ENCODE data around the gene ACAT2.
"Not testable (repeated sequence)": the region's sequence is repeated elsewhere in the genome, so short reads cannot be mapped to it uniquely, and the experiment has no call there.

The ACAT2 gene

GRCh38 chr6:159777240-159777904 lies 15.5 kb downstream of the ACAT2 start:
- DNase-seq: no peak

GRCh38 chr6:159778131-159778530 lies 16.3 kb downstream of the ACAT2 start:
- DNase-seq: no peak

GRCh38 chr6:159778542-159779103 lies 16.8 kb downstream of the ACAT2 start:
- no peak for DNase-seq

GRCh38 chr6:159788276-159788675 lies 26.4 kb downstream of the ACAT2 start:
- no peak for DNase-seq

- peak; percentile 18 for DNase-seq
Observed at GRCh38 chr6:159788753-159789376, 27.0 kb downstream of the ACAT2 start.

- DNase-seq: peak; percentile 100
Observed at GRCh38 chr6:159789377-159790148, 27.7 kb downstream of the ACAT2 start, which contains the start of gene TCP1. TSS of gene TCP1 (minus strand) at chr6:159789602. CDS start at chr6:159789468, 134 bp downstream.

GRCh38 chr6:159790149-159790955 lies 28.5 kb downstream of the ACAT2 start, which contains the start of gene MRPL18:
TSS of gene MRPL18 (plus strand) at chr6:159790467. CDS start at chr6:159790588, 121 bp downstream.
- peak; percentile 93 for DNase-seq

GRCh38 chr6:159790956-159791598 lies 29.2 kb downstream of the ACAT2 start:
- DNase-seq: peak; percentile 4

GRCh38 chr6:159794976-159795375 lies 33.1 kb downstream of the ACAT2 start:
- not testable (repeated sequence) for DNase-seq

GRCh38 chr6:159797554-159797953 lies 35.7 kb downstream of the ACAT2 start:
- no peak for DNase-seq

- no peak for DNase-seq
Observed at GRCh38 chr6:159800141-159800865, 38.5 kb downstream of the ACAT2 start, which contains the start of gene PNLDC1. TSS of gene PNLDC1 (plus strand) at chr6:159800276. CDS start at chr6:159800308, 32 bp downstream.

- no peak for DNase-seq
Observed at GRCh38 chr6:159801935-159802334, 40.1 kb downstream of the ACAT2 start.

- no peak for DNase-seq
Observed at GRCh38 chr6:159804504-159804903, 42.7 kb downstream of the ACAT2 start.

- DNase-seq: no peak
Observed at GRCh38 chr6:159805440-159806020, 43.7 kb downstream of the ACAT2 start.

- DNase-seq: no peak
Observed at GRCh38 chr6:159806021-159806458, 44.2 kb downstream of the ACAT2 start.

- DNase-seq: no peak
Observed at GRCh38 chr6:159807150-159807858, 45.5 kb downstream of the ACAT2 start.

- no peak for DNase-seq
Observed at GRCh38 chr6:159808647-159809046, 46.8 kb downstream of the ACAT2 start.

- no peak for DNase-seq
Observed at GRCh38 chr6:159809149-159809548, 47.3 kb downstream of the ACAT2 start.

GRCh38 chr6:159813781-159814180 lies 51.9 kb downstream of the ACAT2 start:
- DNase-seq: no peak

- no peak for DNase-seq
Observed at GRCh38 chr6:159815410-159815809, 53.6 kb downstream of the ACAT2 start.
